Kidney (tissue), 14 donors: ENCODE measurements around the gene SLC35D2. TPM values are rescaled to one million over a fixed set of nuclear protein-coding genes. Genes with fewer than 3 reads are reported as not detected.
A peak's percentile ranks its signal among the peaks of the same experiment; 100 is the strongest.
"Not testable (repeated sequence)": the region's sequence is repeated elsewhere in the genome, so short reads cannot be mapped to it uniquely, and the experiment has no call there.

Source experiments
- DNase-seq, 5 donors: peaks; one replicate each; pipeline ENCODE4 v3.0.0-alpha.2; 2013 to 2020
- FAIRE-seq: peaks from 2 replicates; lab custom pipeline; 2012; peaks lifted over from hg19 to GRCh38; lab: Jason Lieb, UNC
- H3K27ac ChIP-seq, 2 donors: one replicate each; pipeline ENCODE4 v1.7.0; 2013; ENCODE audit warnings: low read depth in 2 of 2, low read length in 2 of 2, inconsistent platforms in 1 of 2
- H3K27me3 ChIP-seq: one replicate; pipeline ENCODE4 v1.7.1; 2013; ENCODE audit warnings: low read length, inconsistent platforms; ENCODE audit not compliant: control insufficient read depth, insufficient read depth
- H3K36me3 ChIP-seq, 3 donors: one replicate each; pipeline versions ENCODE4 v1.7.0 to v1.7.1; 2013; ENCODE audit warnings: low read length in 3 of 3, control low read depth in 1 of 3, inconsistent platforms in 1 of 3; ENCODE audit not compliant: insufficient read depth in 3 of 3, control insufficient read depth in 2 of 3
- H3K4me1 ChIP-seq, 3 donors: one replicate each; pipeline versions ENCODE4 v1.7.0 to v1.7.1; 2013; ENCODE audit warnings: low read length in 3 of 3, inconsistent platforms in 1 of 3, low read depth in 1 of 3; ENCODE audit not compliant: control insufficient read depth in 2 of 3, insufficient read depth in 2 of 3
- H3K4me3 ChIP-seq, 3 donors: one replicate each; pipeline versions ENCODE4 v1.7.0 to v1.8.1; 2013; ENCODE audit warnings: low read length in 3 of 3, control low read depth in 1 of 3, inconsistent platforms in 1 of 3
- H3K9ac ChIP-seq, 3 donors: one replicate each; pipeline versions ENCODE4 v1.7.0 to v1.7.1; 2013; ENCODE audit warnings: low read length in 3 of 3, control low read depth in 1 of 3, inconsistent platforms in 1 of 3
- H3K9me3 ChIP-seq, 3 donors: one replicate each; pipeline versions ENCODE4 v1.7.0 to v1.7.1; 2013; ENCODE audit warnings: low read length in 3 of 3, control low read depth in 1 of 3, inconsistent platforms in 1 of 3; ENCODE audit not compliant: control insufficient read depth in 2 of 3, insufficient read depth in 1 of 3
- CTCF ChIP-seq: IDR thresholded peaks from 3 replicates; pipeline ENCODE4 v1.5.1; 2012; ENCODE audit warnings: mild to moderate bottlenecking, moderate library complexity, borderline replicate concordance; ENCODE audit not compliant: insufficient read depth; ENCODE audit errors: extremely low read depth
- intact Hi-C: fragments of 100-400 bp; cut with DNase I; formaldehyde crosslinking; loops from one replicate; pipeline ENCODE4 v1.11.1; 2022
- polyA plus RNA-seq: library from polyadenylated mRNA; stranded (reverse); fragments of 350-450 nt; fragmentation: Illumina TruSeq; extraction: RNeasy Lipid Tissue Mini Kit (QIAGEN cat#74804); gene quantifications from one replicate; pipeline ENCODE4 v1.2.3, GENCODE V29; 2014; ENCODE audit warnings: low read depth, low replicate concordance; ENCODE audit not compliant: insufficient read depth
- total RNA-seq: library from RNA; stranded (reverse); fragmentation: NEBNext Ultra II Directional; extraction: Animal tissue kit (Norgen Biotek cat#: 25700); gene quantifications from one replicate; pipeline ENCODE4 v1.2.1, GENCODE V29; 2021
- donor health status: control.
- donor health status: control.
- donor health status: control.
- donor health status: control.
- donor health status: control.
- donor health status: DM: yes; HTN: yes; CAD: no.
- donor health status: Normal renal cell carcinoma (clear cell type).

SLC35D2 gene
- total and polyA plus RNA-seq, 2 donors from 2014 or later: 27.7 to 46.1 TPM

GRCh38 chr9:96309850-96310249 lies 73.7 kb downstream of the SLC35D2 start:
- H3K4me1 ChIP-seq: no peaks in the 10 kb centered on the region
- peaks cover 0 to 3% (median 0%) of the 10 kb centered on the region in 3 donors for H3K9me3 ChIP-seq
- no peak for TF ChIP-seq CTCF
- DNase-seq (no peak), FAIRE-seq (no peak)
- intact Hi-C loops: no loop called here
- no peak overlapping the region for H3K4me3 ChIP-seq
- H3K27me3 ChIP-seq: no peaks in the 10 kb centered on the region
- no peak overlapping the region for H3K27ac ChIP-seq
- no peak overlapping the region for H3K9ac ChIP-seq
- H3K36me3 ChIP-seq: no peaks in the 10 kb centered on the region

GRCh38 chr9:96306958-96307357 lies 76.6 kb downstream of the SLC35D2 start:
- H3K4me3 ChIP-seq, intact Hi-C loops, H3K27me3 ChIP-seq, H3K4me1 ChIP-seq, DNase-seq, FAIRE-seq, H3K9me3 ChIP-seq, H3K9ac ChIP-seq, H3K27ac ChIP-seq, H3K36me3 ChIP-seq: not testable (repeated sequence)

- Histone ChIP-seq H3K4me1 (no peaks in the 10 kb centered on the region), H3K27ac (no peak overlapping the region), H3K9me3 (no peaks in the 10 kb centered on the region), H3K36me3 (no peaks in the 10 kb centered on the region), H3K27me3 (no peaks in the 10 kb centered on the region), H3K4me3 (no peak overlapping the region), H3K9ac (no peak overlapping the region)
- intact Hi-C loops: no loop called here
- no peak for TF ChIP-seq CTCF
- FAIRE-seq: no peak
- DNase-seq: peak in 1 of 5 donors; percentile 11
These were observed 78.3 kb downstream of the SLC35D2 start for GRCh38 chr9:96305171-96305570.

- Histone ChIP-seq H3K9ac (no peak overlapping the region), H3K4me3 (no peak overlapping the region)
- intact Hi-C loops: no loop called here
These were observed 79.3 kb downstream of the SLC35D2 start for GRCh38 chr9:96304230-96304629.

More at GRCh38 chr9:96304230-96304629, 79.3 kb downstream of the SLC35D2 start:
- FAIRE-seq: no peak
- Histone ChIP-seq H3K27ac (no peak overlapping the region), H3K36me3 (no peaks in the 10 kb centered on the region), H3K9me3 (no peaks in the 10 kb centered on the region), H3K4me1 (no peaks in the 10 kb centered on the region), H3K27me3 (no peaks in the 10 kb centered on the region)
- TF ChIP-seq CTCF: no peak
- DNase-seq: no peak
